ENCODE measurements around the gene ILK. TPM values are rescaled to one million over a fixed set of nuclear protein-coding genes. Genes with fewer than 3 reads are reported as not detected.
A peak's percentile ranks its signal among the peaks of the same experiment; 100 is the strongest.

Gene ILK
- total and polyA plus RNA-seq, 2 experiments from 2014 or later = 114 to 126 TPM

DNA sequence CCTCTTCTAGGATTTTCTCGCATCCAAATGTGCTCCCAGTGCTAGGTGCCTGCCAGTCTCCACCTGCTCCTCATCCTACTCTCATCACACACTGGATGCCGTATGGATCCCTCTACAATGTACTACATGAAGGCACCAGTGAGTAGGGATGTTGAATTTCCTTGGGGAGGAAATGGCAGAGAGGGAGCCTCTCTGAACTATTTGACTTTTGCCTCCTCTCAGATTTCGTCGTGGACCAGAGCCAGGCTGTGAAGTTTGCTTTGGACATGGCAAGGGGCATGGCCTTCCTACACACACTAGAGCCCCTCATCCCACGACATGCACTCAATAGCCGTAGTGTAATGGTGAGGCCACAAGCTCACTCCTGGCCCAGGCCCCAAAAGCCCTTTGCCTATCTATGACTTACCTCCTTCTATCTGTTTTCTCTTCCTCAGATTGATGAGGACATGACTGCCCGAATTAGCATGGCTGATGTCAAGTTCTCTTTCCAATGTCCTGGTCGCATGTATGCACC is 6.0 kb downstream of the ILK start:
- TF ChIP-seq, protein P1, sequence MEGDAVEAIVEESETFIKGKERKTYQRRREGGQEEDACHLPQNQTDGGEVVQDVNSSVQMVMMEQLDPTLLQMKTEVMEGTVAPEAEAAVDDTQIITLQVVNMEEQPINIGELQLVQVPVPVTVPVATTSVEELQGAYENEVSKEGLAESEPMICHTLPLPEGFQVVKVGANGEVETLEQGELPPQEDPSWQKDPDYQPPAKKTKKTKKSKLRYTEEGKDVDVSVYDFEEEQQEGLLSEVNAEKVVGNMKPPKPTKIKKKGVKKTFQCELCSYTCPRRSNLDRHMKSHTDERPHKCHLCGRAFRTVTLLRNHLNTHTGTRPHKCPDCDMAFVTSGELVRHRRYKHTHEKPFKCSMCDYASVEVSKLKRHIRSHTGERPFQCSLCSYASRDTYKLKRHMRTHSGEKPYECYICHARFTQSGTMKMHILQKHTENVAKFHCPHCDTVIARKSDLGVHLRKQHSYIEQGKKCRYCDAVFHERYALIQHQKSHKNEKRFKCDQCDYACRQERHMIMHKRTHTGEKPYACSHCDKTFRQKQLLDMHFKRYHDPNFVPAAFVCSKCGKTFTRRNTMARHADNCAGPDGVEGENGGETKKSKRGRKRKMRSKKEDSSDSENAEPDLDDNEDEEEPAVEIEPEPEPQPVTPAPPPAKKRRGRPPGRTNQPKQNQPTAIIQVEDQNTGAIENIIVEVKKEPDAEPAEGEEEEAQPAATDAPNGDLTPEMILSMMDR (IDR thresholded peaks at IDR 0.05; ENCODE audit: poor library complexity) = no peak
- TF ChIP-seq EZH2 (IDR thresholded peaks at IDR 0.05; ENCODE audit: borderline replicate concordance) = no peak
- TF ChIP-seq EZH2phosphoT487 (IDR thresholded peaks at IDR 0.05; ENCODE audit: low read depth, severe bottlenecking, unreplicated experiment) = no peak
- Histone ChIP-seq H3K9me2 (replicated peaks; ENCODE audit: insufficient read depth) (no peaks in the 10 kb centered on the region), H3K4me2 (no peak overlapping the region), H2AFZ (no peak overlapping the region), H3K4me3 (no peak overlapping the region), H4K20me1 (ENCODE audit: insufficient read depth, poor library complexity, severe bottlenecking) (no peaks in the 10 kb centered on the region), H3K79me2 (peaks cover 57% of the 10 kb centered on the region), H3K27ac (no peak overlapping the region), H3K27me3 (no peaks in the 10 kb centered on the region), H3K9me3 (ENCODE audit: low read depth) (no peaks in the 10 kb centered on the region), H3K36me3 (replicated peaks; ENCODE audit: insufficient read depth, low read depth) (no peaks in the 10 kb centered on the region), H3K4me1 (ENCODE audit: insufficient read depth) (peaks cover 32% of the 10 kb centered on the region)
- 97% methylated on average over 8 of the region's 8 CpGs for WGBS (ENCODE audit: low lambda C conversion rate, missing lambda C conversion rate)
- DNase-seq (ENCODE audit: low spot score) = no peak

DNA sequence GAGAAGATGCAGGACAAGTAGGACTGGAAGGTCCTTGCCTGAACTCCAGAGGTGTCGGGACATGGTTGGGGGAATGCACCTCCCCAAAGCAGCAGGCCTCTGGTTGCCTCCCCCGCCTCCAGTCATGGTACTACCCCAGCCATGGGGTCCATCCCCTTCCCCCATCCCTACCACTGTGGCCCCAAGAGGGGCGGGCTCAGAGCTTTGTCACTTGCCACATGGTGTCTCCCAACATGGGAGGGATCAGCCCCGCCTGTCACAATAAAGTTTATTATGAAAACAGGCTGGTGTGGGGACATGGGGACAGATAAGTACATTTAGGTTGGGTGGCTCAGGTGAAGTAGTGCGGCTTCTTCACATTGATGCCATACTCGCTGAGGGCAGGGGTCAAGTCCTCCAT is 7.0 kb downstream of the ILK start:
- 97% methylated on average over 4 of the region's 6 CpGs for WGBS (ENCODE audit: low lambda C conversion rate, missing lambda C conversion rate)
- no peaks in the 10 kb centered on the region for H3K9me3 ChIP-seq (ENCODE audit: low read depth)
- no peak overlapping the region for H3K4me3 ChIP-seq
- no peaks in the 10 kb centered on the region for H4K20me1 ChIP-seq (ENCODE audit: insufficient read depth, poor library complexity, severe bottlenecking)
- peaks cover 47% of the 10 kb centered on the region for H3K79me2 ChIP-seq
- no peak for DNase-seq (ENCODE audit: low spot score)
- H3K27me3 ChIP-seq = no peaks in the 10 kb centered on the region
- H3K27ac ChIP-seq = peak overlapping the region; percentile 92
- no peaks in the 10 kb centered on the region for H3K36me3 ChIP-seq (replicated peaks; ENCODE audit: insufficient read depth, low read depth)
- H3K9me2 ChIP-seq (replicated peaks; ENCODE audit: insufficient read depth) = no peaks in the 10 kb centered on the region
- H3K4me1 ChIP-seq (ENCODE audit: insufficient read depth) = peaks cover 26% of the 10 kb centered on the region
- TF ChIP-seq, protein P1 (IDR thresholded peaks at IDR 0.05; ENCODE audit: poor library complexity) = no peak
- TF ChIP-seq EZH2phosphoT487 (IDR thresholded peaks at IDR 0.05; ENCODE audit: low read depth, severe bottlenecking, unreplicated experiment) = no peak
- TF ChIP-seq EZH2 (IDR thresholded peaks at IDR 0.05; ENCODE audit: borderline replicate concordance) = no peak
- H3K4me2 ChIP-seq = peak overlapping the region; percentile 93
- no peak overlapping the region for H2AFZ ChIP-seq

DNA sequence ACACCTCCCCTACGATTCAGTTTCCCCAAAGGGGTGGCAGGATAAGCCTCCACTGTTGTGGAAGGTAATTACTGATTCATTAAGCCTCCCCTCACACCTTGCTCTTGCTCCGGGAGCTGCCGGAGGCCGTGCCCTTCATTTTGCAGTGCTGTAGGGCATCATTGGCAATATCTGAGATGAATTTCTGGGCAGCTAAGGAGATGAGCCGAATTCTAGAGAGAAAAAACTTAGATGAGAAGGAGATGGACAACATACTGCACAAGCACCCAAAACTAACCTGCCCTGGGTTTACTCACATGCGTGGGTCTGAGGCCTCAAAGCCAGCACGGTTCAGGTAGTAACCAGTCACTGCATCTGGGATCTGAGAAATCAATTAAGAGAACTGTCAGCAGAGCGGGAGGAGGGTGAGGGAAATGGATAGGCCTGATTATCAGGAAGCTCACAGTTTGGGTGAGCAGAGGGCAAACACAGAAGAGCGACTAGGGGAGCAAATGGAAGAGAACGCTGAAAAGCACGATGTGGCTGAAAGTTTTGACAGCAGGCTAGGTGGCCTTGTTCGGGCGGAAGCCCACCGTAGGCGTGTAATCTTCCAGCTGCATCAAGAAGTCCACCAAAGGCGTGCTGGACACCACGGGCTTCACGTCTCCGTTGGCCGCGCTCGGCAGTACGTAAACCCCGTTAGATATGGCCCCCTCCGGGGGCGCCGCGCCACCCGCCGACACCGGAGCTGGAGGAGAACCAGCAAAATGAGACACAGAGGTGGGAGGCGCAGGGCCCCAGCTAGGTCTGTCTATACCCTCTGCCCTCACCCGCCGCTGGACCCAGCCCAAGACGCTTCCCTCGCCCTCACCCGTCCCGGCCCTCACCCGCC is 7.8 kb downstream of the ILK start:
- H3K4me3 ChIP-seq = peak overlapping the region; percentile 65
- no peak overlapping the region for H2AFZ ChIP-seq
- TF ChIP-seq EZH2 (IDR thresholded peaks at IDR 0.05; ENCODE audit: borderline replicate concordance) (no peak), EZH2phosphoT487 (IDR thresholded peaks at IDR 0.05; ENCODE audit: low read depth, severe bottlenecking, unreplicated experiment) (no peak)
- TF ChIP-seq, protein P1 (IDR thresholded peaks at IDR 0.05; ENCODE audit: poor library complexity) = no peak
- H3K9me2 ChIP-seq (replicated peaks; ENCODE audit: insufficient read depth) = no peaks in the 10 kb centered on the region
- no peaks in the 10 kb centered on the region for H3K27me3 ChIP-seq
- no peaks in the 10 kb centered on the region for H3K36me3 ChIP-seq (replicated peaks; ENCODE audit: insufficient read depth, low read depth)
- peak overlapping the region; percentile 93 for H3K4me2 ChIP-seq
- no peaks in the 10 kb centered on the region for H4K20me1 ChIP-seq (ENCODE audit: insufficient read depth, poor library complexity, severe bottlenecking)
- DNase-seq (ENCODE audit: low spot score) = no peak
- H3K9me3 ChIP-seq (ENCODE audit: low read depth) = no peaks in the 10 kb centered on the region
- H3K4me1 ChIP-seq (ENCODE audit: insufficient read depth) = peaks cover 18% of the 10 kb centered on the region
- H3K27ac ChIP-seq = peak overlapping the region; percentile 92
- WGBS (ENCODE audit: low lambda C conversion rate, missing lambda C conversion rate) = 20% methylated on average over 27 of the region's 39 CpGs
- peaks cover 40% of the 10 kb centered on the region for H3K79me2 ChIP-seq
